ENCODE measurements around the gene SAP30BP. TPM values are rescaled to one million over a fixed set of nuclear protein-coding genes. Genes with fewer than 3 reads are reported as not detected.
A peak's percentile ranks its signal among the peaks of the same experiment; 100 is the strongest.

SAP30BP gene
- total and polyA plus RNA-seq, 10 of the 15 experiments (the other 5 are each of a cell fraction or from before 2014, with no cell fraction given) = 57.9 to 166 (median 94.5) TPM

GRCh38 chr17:75645889-75646637 lies 21.1 kb upstream of the SAP30BP start (continued):
- no peak for TF ChIP-seq RBBP5 (conservative IDR thresholded peaks at IDR 0.05)
- peak; percentile 71 to 72; a peak in 3 of 4 replicates for TF ChIP-seq IKZF2 (IDR thresholded peaks at IDR 0.05)
- TF ChIP-seq ELK1 (IDR thresholded peaks at IDR 0.05; ENCODE audit: low read depth, low read length) = no peak
- TF ChIP-seq GATAD2B (conservative IDR thresholded peaks at IDR 0.05; ENCODE audit: low read depth) = peak; percentile 64; the same call in 1 of the 2 replicates
- TF ChIP-seq NR2C1 (IDR thresholded peaks at IDR 0.05) = no peak
- no peak for TF ChIP-seq POLR2AphosphoS5 (IDR thresholded peaks at IDR 0.05; ENCODE audit: low read length)
- TF ChIP-seq EED (IDR thresholded peaks at IDR 0.05; ENCODE audit: low read depth) = no peak
- TF ChIP-seq ZZZ3 (IDR thresholded peaks at IDR 0.05; ENCODE audit: control insufficient read depth, insufficient read length, low read depth) = no peak
- 0 out of 2 replicates have a peak, but pooled peaks have one; percentile 29 for TF ChIP-seq SMARCA5 (IDR thresholded peaks at IDR 0.05)
- peak; percentile 87 for TF ChIP-seq IKZF1 (conservative IDR thresholded peaks at IDR 0.05)
- TF ChIP-seq SKIL (IDR thresholded peaks at IDR 0.05; ENCODE audit: low read depth, poor library complexity, severe bottlenecking) = no peak
- TF ChIP-seq CBX5 (IDR thresholded peaks at IDR 0.05; ENCODE audit: low read depth) = no peak
- peak; percentile 82 for TF ChIP-seq DPF2 (IDR thresholded peaks at IDR 0.05)
- TF ChIP-seq BMI1 (IDR thresholded peaks at IDR 0.05; ENCODE audit: borderline replicate concordance) = peak; percentile 80
- no peak for TF ChIP-seq TCF12 (IDR thresholded peaks at IDR 0.05; ENCODE audit: low read depth, low read length)
- no peak for TF ChIP-seq IRF4 (IDR thresholded peaks at IDR 0.05; ENCODE audit: low read depth, low read length)
- TF ChIP-seq BRCA1 (IDR thresholded peaks at IDR 0.05; ENCODE audit: low read depth, low read length) = no peak
- TF ChIP-seq NFYB (IDR thresholded peaks at IDR 0.05; ENCODE audit: insufficient read depth, low read depth, low read length) = peak; percentile 73
- no peak for TF ChIP-seq NR2C2 (IDR thresholded peaks at IDR 0.05; ENCODE audit: borderline replicate concordance, control insufficient read depth, insufficient read length, low read depth)
- TF ChIP-seq BHLHE40 (IDR thresholded peaks at IDR 0.05; ENCODE audit: borderline replicate concordance in 1 of 2, low read depth in 2 of 2, low read length in 1 of 2) = peak in 1 of 2 experiments; percentile 79; a peak in 2 of 4 replicates
- TF ChIP-seq POLR2AphosphoS2 (IDR thresholded peaks at IDR 0.05; ENCODE audit: low read depth, low read length) = no peak
- no peak for TF ChIP-seq TARDBP (IDR thresholded peaks at IDR 0.05; ENCODE audit: borderline replicate concordance)
- TF ChIP-seq NR2F1 (conservative IDR thresholded peaks at IDR 0.05) = 0 out of 2 replicates have a peak, but pooled peaks have one; percentile 11
- no peak for TF ChIP-seq MEF2B (IDR thresholded peaks at IDR 0.05; ENCODE audit: partially characterized antibody, poor library complexity, severe bottlenecking)
- no peak for TF ChIP-seq ETV6 (conservative IDR thresholded peaks at IDR 0.05 in 1 of 2, IDR thresholded peaks at IDR 0.05 in 1 of 2; ENCODE audit: borderline replicate concordance in 1 of 2, low read depth in 1 of 2)
- TF ChIP-seq ATF7 (IDR thresholded peaks at IDR 0.05; ENCODE audit: low read depth) = peak; percentile 88
- TF ChIP-seq RUNX3 (IDR thresholded peaks at IDR 0.05; ENCODE audit: low read length) = no peak
